Tibial artery (tissue), 4 donors: ENCODE results near the gene TSPAN4.

Source experiments
- DNase-seq, 2 donors: peaks; one replicate each; pipeline ENCODE4 v3.0.0-alpha.2; 2019
- H3K27ac ChIP-seq, 2 donors: fragments of 200-600 bp; sonication (generic) in 1 of 2; 1 replicate in 1 of 2; 2 replicates in 1 of 2; pipeline ENCODE4 v1.5.1; 2018 to 2019; ENCODE audit warnings: mild to moderate bottlenecking in 1 of 2
- H3K27me3 ChIP-seq, 2 donors: fragments of 200-600 bp; sonication (generic) in 1 of 2; one replicate each; pipeline versions ENCODE4 v1.5.1 to v1.6.0; 2016 to 2019
- H3K36me3 ChIP-seq, 3 donors: fragments of 200-600 bp; sonication (generic) in 2 of 3; one replicate each; pipeline ENCODE4 v1.5.1; 2016 to 2019; ENCODE audit warnings: mild to moderate bottlenecking in 2 of 3
- H3K4me1 ChIP-seq, 4 donors: fragments of 200-600 bp; sonication (generic) in 2 of 4; 1 replicate in 3 of 4; 2 replicates in 1 of 4; pipeline ENCODE4 v1.5.1; 2016 to 2019
- H3K4me3 ChIP-seq, 2 donors: fragments of 200-600 bp; sonication (generic) in 1 of 2; 1 replicate in 1 of 2; 2 replicates in 1 of 2; pipeline ENCODE4 v1.5.1; 2018 to 2019; ENCODE audit warnings: mild to moderate bottlenecking in 2 of 2
- H3K9me3 ChIP-seq, 3 donors: fragments of 200-600 bp; sonication (generic) in 1 of 3; one replicate each; pipeline ENCODE4 v1.5.1; 2016 to 2019
- CTCF ChIP-seq, 2 experiments: fragments of 200-600 bp in 1 of 2; fragments of 450-650 bp in 1 of 2; IDR thresholded peaks; one replicate each; pipeline ENCODE4 v1.5.1; 2017 to 2019; ENCODE audit warnings: antibody characterized with exemption in 2 of 2, mild to moderate bottlenecking in 1 of 2, moderate library complexity in 1 of 2
- intact Hi-C: fragments of 100-400 bp; cut with DNase I; formaldehyde crosslinking; loops from one replicate; pipeline ENCODE4 v1.15.0; 2023; ENCODE audit warnings: low total_unique reads

Gene TSPAN4

GRCh38 chr11:827146-827896 lies 15.3 kb upstream of the TSPAN4 start:
- Histone ChIP-seq H3K36me3 (peaks cover 36 to 37% (median 37%) of the 10 kb centered on the region in 3 donors), H3K9me3 (no peaks in the 10 kb centered on the region), H3K4me3 (peak overlapping the region; percentile 38 to 48), H3K4me1 (peaks cover 0 to 92% (median 53%) of the 10 kb centered on the region in 4 donors), H3K27me3 (peaks cover 0 to 80% of the 10 kb centered on the region in 2 donors), H3K27ac (peak overlapping the region in 1 of 2 donors; percentile 38)
- DNase-seq: no peak
- intact Hi-C loops: no loop called here
- no peak for TF ChIP-seq CTCF (IDR thresholded peaks at IDR 0.05)

GRCh38 chr11:827897-828192 lies 14.8 kb upstream of the TSPAN4 start, which contains the start of gene CRACR2B:
Gene CRACR2B, plus strand, starts transcription at chr11:827919. Its CDS starts 689 bp downstream, at chr11:828608.
- Histone ChIP-seq H3K9me3 (no peaks in the 10 kb centered on the region), H3K36me3 (peaks cover 31 to 32% (median 31%) of the 10 kb centered on the region in 3 donors), H3K4me3 (peak within 1 kb of the TSS; percentile 38 to 48), H3K4me1 (peaks cover 0 to 92% (median 53%) of the 10 kb centered on the region in 4 donors), H3K27me3 (peaks cover 0 to 81% of the 10 kb centered on the region in 2 donors), H3K27ac (peak within 1 kb of the TSS in 1 of 2 donors; percentile 41)
- intact Hi-C loops: no loop called here
- no peak for DNase-seq
- no peak for TF ChIP-seq CTCF (IDR thresholded peaks at IDR 0.05)

GRCh38 chr11:828506-829175 lies 14.0 kb upstream of the TSPAN4 start:
- intact Hi-C loops: no loop called here
- peaks cover 0 to 81% of the 10 kb centered on the region in 2 donors for H3K27me3 ChIP-seq
- no peak for DNase-seq
- TF ChIP-seq CTCF (IDR thresholded peaks at IDR 0.05): no peak
- peak overlapping the region in 1 of 2 donors; percentile 41 for H3K27ac ChIP-seq
- peaks cover 23 to 24% (median 23%) of the 10 kb centered on the region in 3 donors for H3K36me3 ChIP-seq
- no peak overlapping the region for H3K4me3 ChIP-seq
- peaks cover 0 to 88% (median 54%) of the 10 kb centered on the region in 4 donors for H3K4me1 ChIP-seq
- H3K9me3 ChIP-seq: no peaks in the 10 kb centered on the region

GRCh38 chr11:829176-829846 lies 13.3 kb upstream of the TSPAN4 start:
- H3K9me3 ChIP-seq: no peaks in the 10 kb centered on the region
- H3K36me3 ChIP-seq: peaks cover 16 to 17% (median 17%) of the 10 kb centered on the region in 3 donors
- H3K27ac ChIP-seq: peak overlapping the region in 1 of 2 donors; percentile 41
- intact Hi-C loops: no loop called here
- H3K4me1 ChIP-seq: peaks cover 0 to 88% (median 61%) of the 10 kb centered on the region in 4 donors
- TF ChIP-seq CTCF (IDR thresholded peaks at IDR 0.05): no peak
- H3K27me3 ChIP-seq: peaks cover 0 to 78% of the 10 kb centered on the region in 2 donors
- peak in 1 of 2 donors; percentile 78 for DNase-seq
- H3K4me3 ChIP-seq: peak overlapping the region; percentile 41

- H3K27me3 ChIP-seq: peaks cover 0 to 72% of the 10 kb centered on the region in 2 donors
- no peak for DNase-seq
- peaks cover 10 to 12% (median 11%) of the 10 kb centered on the region in 3 donors for H3K36me3 ChIP-seq
- peak overlapping the region in 1 of 2 donors; percentile 41 for H3K27ac ChIP-seq
- intact Hi-C loops: no loop called here
- peak overlapping the region; percentile 41 for H3K4me3 ChIP-seq
- no peaks in the 10 kb centered on the region for H3K9me3 ChIP-seq
- H3K4me1 ChIP-seq: peaks cover 0 to 88% (median 66%) of the 10 kb centered on the region in 4 donors
- TF ChIP-seq CTCF (IDR thresholded peaks at IDR 0.05): no peak
These were observed 12.8 kb upstream of the TSPAN4 start for GRCh38 chr11:829847-830294.
